ENCODE results near the gene ATXN3L.

ATXN3L gene

GRCh38 chrX:13338996-13339515 lies 19.2 kb upstream of the ATXN3L start:
- H3K4me3 ChIP-seq (ENCODE audit: low read length) = no peak overlapping the region
- DNase-seq (ENCODE audit: low read depth) = no peak
- no peak for TF ChIP-seq CTCF (conservative IDR thresholded peaks at IDR 0.05; ENCODE audit: low read depth, low read length)

- DNase-seq (ENCODE audit: low read depth) = no peak
- no peak for TF ChIP-seq CTCF (conservative IDR thresholded peaks at IDR 0.05; ENCODE audit: low read depth, low read length)
Observed at GRCh38 chrX:13334491-13334890, 14.6 kb upstream of the ATXN3L start.

GRCh38 chrX:13330446-13330845 lies 10.6 kb upstream of the ATXN3L start:
- TF ChIP-seq CTCF (conservative IDR thresholded peaks at IDR 0.05; ENCODE audit: low read depth, low read length) = no peak
- DNase-seq (ENCODE audit: low read depth) = no peak
- H3K4me3 ChIP-seq (ENCODE audit: low read length) = no peak overlapping the region

More at GRCh38 chrX:13334491-13334890, 14.6 kb upstream of the ATXN3L start:
- no peak overlapping the region for H3K4me3 ChIP-seq (ENCODE audit: low read length)

GRCh38 chrX:13327666-13328065 lies 7.8 kb upstream of the ATXN3L start:
- no peak for TF ChIP-seq CTCF (conservative IDR thresholded peaks at IDR 0.05; ENCODE audit: low read depth, low read length)

GRCh38 chrX:13323241-13323640 lies 3.4 kb upstream of the ATXN3L start:
- TF ChIP-seq CTCF (conservative IDR thresholded peaks at IDR 0.05; ENCODE audit: low read depth, low read length) = no peak
- DNase-seq (ENCODE audit: low read depth) = no peak
- H3K4me3 ChIP-seq (ENCODE audit: low read length) = no peak overlapping the region

More at GRCh38 chrX:13327666-13328065, 7.8 kb upstream of the ATXN3L start:
- no peak for DNase-seq (ENCODE audit: low read depth)
- H3K4me3 ChIP-seq (ENCODE audit: low read length) = no peak overlapping the region

GRCh38 chrX:13317366-13317765 lies 2.5 kb downstream of the ATXN3L start:
- H3K4me3 ChIP-seq (ENCODE audit: low read length) = no peak overlapping the region
- DNase-seq (ENCODE audit: low read depth) = no peak
- TF ChIP-seq CTCF (conservative IDR thresholded peaks at IDR 0.05; ENCODE audit: low read depth, low read length) = no peak

GRCh38 chrX:13311560-13311959 lies 8.3 kb downstream of the ATXN3L start:
- no peak for DNase-seq (ENCODE audit: low read depth)
- no peak for TF ChIP-seq CTCF (conservative IDR thresholded peaks at IDR 0.05; ENCODE audit: low read depth, low read length)

More at GRCh38 chrX:13311560-13311959, 8.3 kb downstream of the ATXN3L start:
- H3K4me3 ChIP-seq (ENCODE audit: low read length) = no peak overlapping the region

Data from retinal pigment epithelial cell (primary cell).